NOMO-1 treated with dmso at 0.1 percent for 144 hours (cell line): ENCODE measurements around the gene RBM23.
"Not testable (repeated sequence)": the region's sequence is repeated elsewhere in the genome, so short reads cannot be mapped to it uniquely, and the experiment has no call there.

Source experiments
- DNase-seq: peaks from one replicate; lab custom pipeline; 2025; ENCODE audit not compliant: unreplicated experiment; lab: John Stamatoyannopoulos, UW

Gene RBM23

GRCh38 chr14:22919601-22919921, 612 bp upstream of the RBM23 start:
- DNase-seq, result no peak

- peak; percentile 71 for DNase-seq
Observed at GRCh38 chr14:22915886-22916521, 2.9 kb downstream of the RBM23 start.

- DNase-seq, result not testable (repeated sequence)
Observed at GRCh38 chr14:22914836-22915235, 4.1 kb downstream of the RBM23 start.

- DNase-seq, result no peak
Observed at GRCh38 chr14:22910916-22911315, 8.0 kb downstream of the RBM23 start.

GRCh38 chr14:22908601-22909000, 10.3 kb downstream of the RBM23 start:
- peak; percentile 61 for DNase-seq

- DNase-seq, result no peak
Observed at GRCh38 chr14:22907429-22907828, 11.5 kb downstream of the RBM23 start.

GRCh38 chr14:22906073-22906472, 12.9 kb downstream of the RBM23 start:
- DNase-seq, result no peak

GRCh38 chr14:22905627-22906026, 13.3 kb downstream of the RBM23 start:
- no peak for DNase-seq

GRCh38 chr14:22903742-22904087, 15.2 kb downstream of the RBM23 start:
- DNase-seq, result no peak

GRCh38 chr14:22901799-22902198, 17.1 kb downstream of the RBM23 start:
- DNase-seq, result no peak

GRCh38 chr14:22900081-22900799, 18.7 kb downstream of the RBM23 start:
- DNase-seq, result no peak

GRCh38 chr14:22898302-22899090, 20.5 kb downstream of the RBM23 start:
- DNase-seq, result no peak

GRCh38 chr14:22897357-22897756, 21.6 kb downstream of the RBM23 start:
- no peak for DNase-seq

- no peak for DNase-seq
Observed at GRCh38 chr14:22896760-22897159, 22.2 kb downstream of the RBM23 start.

GRCh38 chr14:22896356-22896755, 22.6 kb downstream of the RBM23 start:
- DNase-seq, result no peak

GRCh38 chr14:22895402-22895801, 23.5 kb downstream of the RBM23 start:
- no peak for DNase-seq

- DNase-seq, result no peak
Observed at GRCh38 chr14:22893706-22894105, 25.2 kb downstream of the RBM23 start.

- no peak for DNase-seq
Observed at GRCh38 chr14:22892488-22892887, 26.5 kb downstream of the RBM23 start.

GRCh38 chr14:22890416-22890815, 28.5 kb downstream of the RBM23 start:
- DNase-seq, result no peak

GRCh38 chr14:22888662-22889061, 30.3 kb downstream of the RBM23 start:
- DNase-seq, result no peak

GRCh38 chr14:22887990-22888378, 31.0 kb downstream of the RBM23 start:
- DNase-seq, result no peak

GRCh38 chr14:22887260-22887989, 31.5 kb downstream of the RBM23 start:
- peak; percentile 82 for DNase-seq
